Measurements from ENCODE around the gene ZCWPW1. TPM values are rescaled to one million over a fixed set of nuclear protein-coding genes. Genes with fewer than 3 reads are reported as not detected.

Gene ZCWPW1
- total RNA-seq, 1 donor from 2014 or later = 1.8 TPM

DNA sequence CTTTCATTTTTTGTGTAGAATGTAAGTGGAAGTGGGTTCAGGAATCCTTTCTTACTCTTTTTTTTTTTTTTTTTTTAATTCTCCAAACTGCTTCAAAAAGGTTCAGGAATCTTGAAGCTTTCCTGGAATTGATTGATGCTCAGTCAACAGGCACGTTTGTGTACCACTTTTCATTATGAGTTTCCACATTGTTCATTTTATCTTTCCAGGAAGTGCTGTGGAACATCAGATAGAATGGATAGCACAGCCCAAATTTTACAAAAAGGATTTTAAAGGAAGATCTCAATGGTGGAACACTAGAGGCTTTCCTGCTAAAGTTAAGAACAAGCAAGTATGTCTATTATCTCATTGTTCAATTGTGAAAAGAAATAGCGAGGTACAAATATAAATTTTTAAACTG, 9.7 kb upstream of the ZCWPW1 start:
- no peak overlapping the region for H3K27ac Mint-ChIP-seq (ENCODE audit: unreplicated experiment)
- H3K27me3 Mint-ChIP-seq (ENCODE audit: low read depth) = peaks cover 7% of the 10 kb centered on the region
- peak overlapping the region; percentile 57 for H3K4me3 Mint-ChIP-seq
- no peak for DNase-seq (ENCODE audit: low read depth, low spot score)
- TF ChIP-seq, protein P1, sequence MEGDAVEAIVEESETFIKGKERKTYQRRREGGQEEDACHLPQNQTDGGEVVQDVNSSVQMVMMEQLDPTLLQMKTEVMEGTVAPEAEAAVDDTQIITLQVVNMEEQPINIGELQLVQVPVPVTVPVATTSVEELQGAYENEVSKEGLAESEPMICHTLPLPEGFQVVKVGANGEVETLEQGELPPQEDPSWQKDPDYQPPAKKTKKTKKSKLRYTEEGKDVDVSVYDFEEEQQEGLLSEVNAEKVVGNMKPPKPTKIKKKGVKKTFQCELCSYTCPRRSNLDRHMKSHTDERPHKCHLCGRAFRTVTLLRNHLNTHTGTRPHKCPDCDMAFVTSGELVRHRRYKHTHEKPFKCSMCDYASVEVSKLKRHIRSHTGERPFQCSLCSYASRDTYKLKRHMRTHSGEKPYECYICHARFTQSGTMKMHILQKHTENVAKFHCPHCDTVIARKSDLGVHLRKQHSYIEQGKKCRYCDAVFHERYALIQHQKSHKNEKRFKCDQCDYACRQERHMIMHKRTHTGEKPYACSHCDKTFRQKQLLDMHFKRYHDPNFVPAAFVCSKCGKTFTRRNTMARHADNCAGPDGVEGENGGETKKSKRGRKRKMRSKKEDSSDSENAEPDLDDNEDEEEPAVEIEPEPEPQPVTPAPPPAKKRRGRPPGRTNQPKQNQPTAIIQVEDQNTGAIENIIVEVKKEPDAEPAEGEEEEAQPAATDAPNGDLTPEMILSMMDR (conservative IDR thresholded peaks at IDR 0.05) = no peak
- H3K4me1 Mint-ChIP-seq = peaks cover 26% of the 10 kb centered on the region
- no peaks in the 10 kb centered on the region for H3K9me3 Mint-ChIP-seq
- peaks cover 12% of the 10 kb centered on the region for H3K36me3 Mint-ChIP-seq (ENCODE audit: low read depth)

DNA sequence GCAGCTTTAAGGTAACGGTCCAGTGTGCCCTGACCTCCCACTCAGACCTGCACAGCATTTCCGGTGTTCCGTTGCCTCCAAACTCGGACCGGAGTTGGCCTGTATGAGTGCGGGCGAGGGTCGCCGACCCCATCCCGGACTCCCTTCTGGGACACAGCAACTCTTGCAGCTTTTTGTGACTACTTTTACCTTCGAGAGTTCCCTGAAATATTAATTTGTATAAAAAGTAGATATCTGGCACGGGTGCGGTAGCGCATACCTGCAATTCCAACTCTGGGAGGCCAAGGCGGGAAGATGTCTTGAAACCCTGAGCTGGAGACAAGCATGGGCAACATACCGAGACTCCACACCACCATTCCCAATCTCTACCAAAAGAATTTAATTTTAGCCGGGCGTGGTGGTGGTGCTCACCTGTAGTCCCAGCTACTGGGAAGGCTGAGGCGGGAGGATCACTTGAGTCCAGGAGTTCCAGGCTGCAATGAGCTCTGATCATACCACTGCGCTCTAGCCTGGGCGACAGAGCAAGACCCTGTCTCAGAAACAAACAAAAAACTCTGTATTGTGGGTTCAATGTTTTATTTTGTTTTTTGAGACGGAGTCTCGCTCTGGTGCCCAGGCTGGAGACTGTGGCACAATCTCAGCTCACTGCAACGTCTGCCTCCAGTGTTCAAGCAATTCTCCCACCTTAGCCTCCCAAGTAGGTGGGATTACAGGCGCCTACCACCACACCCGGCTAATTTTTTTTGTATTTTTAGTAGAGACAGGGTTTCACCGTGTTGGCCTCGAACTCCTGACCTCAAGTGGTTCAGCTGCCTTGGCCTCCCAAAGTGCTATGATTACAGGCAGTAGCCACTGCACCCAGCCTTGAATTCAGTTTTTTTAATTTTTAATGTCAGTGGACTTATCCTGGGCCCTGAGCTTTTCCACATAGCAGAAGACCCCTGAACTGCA, 8.9 kb upstream of the ZCWPW1 start:
- Mint-ChIP-seq H3K27me3 (ENCODE audit: low read depth) (peaks cover 8% of the 10 kb centered on the region), H3K4me3 (peak overlapping the region; percentile 59), H3K4me1 (peaks cover 25% of the 10 kb centered on the region), H3K9me3 (no peaks in the 10 kb centered on the region), H3K36me3 (ENCODE audit: low read depth) (peaks cover 17% of the 10 kb centered on the region), H3K27ac (ENCODE audit: unreplicated experiment) (no peak overlapping the region)
- TF ChIP-seq, protein P1 (conservative IDR thresholded peaks at IDR 0.05) = no peak
- DNase-seq (ENCODE audit: low read depth, low spot score) = no peak

DNA sequence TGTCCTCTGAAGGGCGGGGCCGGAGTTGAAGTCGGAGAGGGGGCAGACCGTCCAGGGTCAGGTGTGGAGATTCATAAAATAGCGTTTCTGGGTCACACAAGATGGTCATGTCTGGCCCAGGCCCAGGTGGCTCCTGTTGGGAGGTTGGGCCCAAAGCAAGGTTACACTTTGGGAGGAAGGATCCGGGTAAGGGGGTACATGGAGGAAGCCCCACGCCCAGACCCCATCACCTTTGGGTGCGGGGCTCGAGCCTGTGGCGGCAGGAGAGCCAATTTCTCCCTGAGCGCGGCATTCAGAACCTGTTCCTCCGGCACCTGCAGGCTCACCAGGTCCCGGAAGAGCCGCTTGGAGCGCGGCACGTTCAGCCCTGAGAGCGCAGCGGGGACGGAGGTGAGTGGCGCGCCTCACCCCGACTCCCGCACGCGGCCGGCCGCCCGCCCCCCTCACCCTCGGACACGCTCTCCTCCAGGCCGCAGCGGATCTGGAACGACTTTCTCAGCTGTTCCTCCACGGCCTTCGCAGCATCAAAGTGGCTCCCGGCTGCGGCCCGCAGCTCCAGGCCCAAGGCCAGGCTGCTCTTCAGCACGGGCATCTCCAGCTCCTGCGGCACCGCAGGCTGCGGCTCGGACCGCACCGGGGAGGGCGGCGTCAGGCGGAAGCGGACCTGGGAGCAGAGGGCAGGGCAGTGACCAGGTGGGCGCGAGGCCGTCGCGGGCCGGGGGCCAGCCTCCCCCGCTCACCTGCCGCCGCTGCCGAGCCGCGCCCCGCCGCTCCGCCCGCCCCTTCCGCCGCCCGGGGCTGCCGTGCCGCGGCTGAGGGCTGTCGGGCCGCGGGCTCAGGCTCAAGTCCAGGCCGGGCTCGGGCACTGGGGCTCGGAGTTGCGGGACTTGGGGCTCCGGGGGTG, 7.2 kb upstream of the ZCWPW1 start:
- no peak for DNase-seq (ENCODE audit: low read depth, low spot score)
- Mint-ChIP-seq H3K9me3 (no peaks in the 10 kb centered on the region), H3K27ac (ENCODE audit: unreplicated experiment) (no peak overlapping the region), H3K4me3 (peak overlapping the region; percentile 99), H3K4me1 (peaks cover 39% of the 10 kb centered on the region), H3K36me3 (ENCODE audit: low read depth) (peaks cover 22% of the 10 kb centered on the region), H3K27me3 (ENCODE audit: low read depth) (peaks cover 10% of the 10 kb centered on the region)
- TF ChIP-seq, protein P1 (conservative IDR thresholded peaks at IDR 0.05) = no peak

DNA sequence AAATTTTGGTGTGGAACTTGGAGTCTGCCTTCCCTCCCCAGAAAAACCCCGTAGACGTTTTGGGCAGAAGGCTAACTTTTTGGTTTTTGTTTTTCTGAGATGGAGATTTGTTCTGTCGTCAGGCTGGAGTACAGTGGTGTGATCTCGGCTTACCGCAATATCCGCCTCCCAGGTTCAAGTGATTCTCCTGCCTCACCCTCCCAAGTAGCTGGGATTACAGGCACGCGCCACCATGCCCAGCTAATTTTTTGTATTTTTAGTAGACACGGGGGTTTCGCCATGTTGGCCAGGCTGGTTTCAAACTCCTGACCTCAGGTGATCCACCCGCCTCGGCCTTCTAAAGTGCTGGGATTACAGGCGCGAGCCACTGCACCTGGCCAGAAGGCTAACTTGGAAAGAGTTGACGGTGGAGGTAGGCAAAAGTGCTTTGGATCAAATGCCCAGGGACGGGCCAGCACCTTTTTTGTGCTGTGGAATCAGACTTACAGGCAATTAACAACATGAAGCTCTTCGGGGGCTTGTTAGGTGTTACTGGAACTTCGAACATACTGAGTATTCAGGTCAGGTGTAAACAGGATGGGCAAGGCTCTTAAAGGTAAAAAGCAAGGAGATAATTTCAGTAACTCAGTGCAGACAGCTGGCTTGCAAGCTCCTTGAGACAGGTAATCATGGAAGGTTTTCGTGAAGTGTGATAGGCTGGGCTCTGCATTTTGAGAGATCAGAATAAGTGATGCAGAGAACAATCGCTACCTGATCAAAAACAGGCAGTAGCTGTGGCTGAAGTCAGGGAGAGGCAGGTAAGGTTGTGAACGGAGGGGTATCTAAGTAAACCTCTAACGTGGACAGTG, 6.0 kb upstream of the ZCWPW1 start:
- H3K4me3 Mint-ChIP-seq = peak overlapping the region; percentile 94
- TF ChIP-seq, protein P1 (conservative IDR thresholded peaks at IDR 0.05) = no peak
- H3K4me1 Mint-ChIP-seq = peaks cover 44% of the 10 kb centered on the region
- peaks cover 12% of the 10 kb centered on the region for H3K27me3 Mint-ChIP-seq (ENCODE audit: low read depth)
- DNase-seq (ENCODE audit: low read depth, low spot score) = no peak
- H3K9me3 Mint-ChIP-seq = no peaks in the 10 kb centered on the region
- H3K27ac Mint-ChIP-seq (ENCODE audit: unreplicated experiment) = no peak overlapping the region
- H3K36me3 Mint-ChIP-seq (ENCODE audit: low read depth) = peaks cover 23% of the 10 kb centered on the region

Measured in neural crest cell (in vitro differentiated cells).